ENCODE results near the gene CCDC178. TPM values are rescaled to one million over a fixed set of nuclear protein-coding genes. Genes with fewer than 3 reads are reported as not detected.
"Not testable (repeated sequence)": the region's sequence is repeated elsewhere in the genome, so short reads cannot be mapped to it uniquely, and the experiment has no call there.

The CCDC178 gene
- total RNA-seq, 1 experiment from 2014 or later: not detected

- DNase-seq (ENCODE audit: low read depth): no peak
Measured at GRCh38 chr18:33210575-33211189, 229.8 kb downstream of the CCDC178 start.

GRCh38 chr18:33205777-33206176 lies 234.7 kb downstream of the CCDC178 start:
- no peak for DNase-seq (ENCODE audit: low read depth)

GRCh38 chr18:33201509-33201926 lies 239.0 kb downstream of the CCDC178 start:
- DNase-seq (ENCODE audit: low read depth): peak; percentile 1

GRCh38 chr18:33195795-33196194 lies 244.7 kb downstream of the CCDC178 start:
- DNase-seq (ENCODE audit: low read depth): no peak

- no peak for DNase-seq (ENCODE audit: low read depth)
Measured at GRCh38 chr18:33194793-33195192, 245.7 kb downstream of the CCDC178 start.

- no peak for DNase-seq (ENCODE audit: low read depth)
Measured at GRCh38 chr18:33184958-33185357, 255.6 kb downstream of the CCDC178 start.

GRCh38 chr18:33184175-33184574 lies 256.3 kb downstream of the CCDC178 start:
- DNase-seq (ENCODE audit: low read depth): no peak

- no peak for DNase-seq (ENCODE audit: low read depth)
Measured at GRCh38 chr18:33183136-33183535, 257.4 kb downstream of the CCDC178 start.

- DNase-seq (ENCODE audit: low read depth): no peak
Measured at GRCh38 chr18:33181016-33181415, 259.5 kb downstream of the CCDC178 start.

- no peak for DNase-seq (ENCODE audit: low read depth)
Measured at GRCh38 chr18:33169218-33169617, 271.3 kb downstream of the CCDC178 start.

- not testable (repeated sequence) for DNase-seq (ENCODE audit: low read depth)
Measured at GRCh38 chr18:33164121-33164520, 276.4 kb downstream of the CCDC178 start.

- DNase-seq (ENCODE audit: low read depth): no peak
Measured at GRCh38 chr18:33161131-33161530, 279.4 kb downstream of the CCDC178 start.

- no peak for DNase-seq (ENCODE audit: low read depth)
Measured at GRCh38 chr18:33159151-33159550, 281.4 kb downstream of the CCDC178 start.

GRCh38 chr18:33157893-33158292 lies 282.6 kb downstream of the CCDC178 start:
- DNase-seq (ENCODE audit: low read depth): no peak

GRCh38 chr18:33156906-33157470 lies 283.5 kb downstream of the CCDC178 start:
- DNase-seq (ENCODE audit: low read depth): no peak

GRCh38 chr18:33154049-33154448 lies 286.5 kb downstream of the CCDC178 start:
- DNase-seq (ENCODE audit: low read depth): no peak

GRCh38 chr18:33152376-33152775 lies 288.1 kb downstream of the CCDC178 start:
- DNase-seq (ENCODE audit: low read depth): no peak

- not testable (repeated sequence) for DNase-seq (ENCODE audit: low read depth)
Measured at GRCh38 chr18:33147811-33148210, 292.7 kb downstream of the CCDC178 start.

- DNase-seq (ENCODE audit: low read depth): no peak
Measured at GRCh38 chr18:33146014-33146413, 294.5 kb downstream of the CCDC178 start.

- DNase-seq (ENCODE audit: low read depth): no peak
Measured at GRCh38 chr18:33135951-33136660, 304.4 kb downstream of the CCDC178 start.

- DNase-seq (ENCODE audit: low read depth): no peak
Measured at GRCh38 chr18:33132657-33133056, 307.9 kb downstream of the CCDC178 start.

- DNase-seq (ENCODE audit: low read depth): no peak
Measured at GRCh38 chr18:33128581-33128980, 311.9 kb downstream of the CCDC178 start.

- no peak for DNase-seq (ENCODE audit: low read depth)
Measured at GRCh38 chr18:33123862-33124518, 316.5 kb downstream of the CCDC178 start.
